Measurements from ENCODE around the gene CADM4.
"Not testable (repeated sequence)": the region's sequence is repeated elsewhere in the genome, so short reads cannot be mapped to it uniquely, and the experiment has no call there.

CADM4 gene

DNA sequence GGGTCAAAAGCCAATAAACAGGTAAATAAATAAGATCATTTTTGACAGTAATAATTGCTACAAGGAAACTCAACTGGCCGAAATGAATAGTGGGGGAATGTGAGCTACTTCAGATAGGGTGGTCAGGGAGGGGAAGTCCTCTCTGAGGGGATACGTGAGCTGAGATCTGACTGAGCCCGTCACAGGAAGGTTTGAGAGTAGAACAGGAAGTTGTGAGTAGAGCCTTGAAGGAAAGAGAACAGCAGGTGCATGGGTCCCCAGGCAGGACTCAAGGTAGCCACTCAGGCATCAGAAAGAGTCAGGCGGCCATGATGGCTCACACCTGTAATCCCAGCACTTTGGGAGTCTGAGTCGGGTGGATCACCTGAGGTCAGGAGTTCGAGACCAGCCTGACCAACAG is 50.0 kb downstream of the CADM4 start:
- H3K4me3 ChIP-seq (ENCODE audit: low read depth, low read length) = no peak overlapping the region

DNA sequence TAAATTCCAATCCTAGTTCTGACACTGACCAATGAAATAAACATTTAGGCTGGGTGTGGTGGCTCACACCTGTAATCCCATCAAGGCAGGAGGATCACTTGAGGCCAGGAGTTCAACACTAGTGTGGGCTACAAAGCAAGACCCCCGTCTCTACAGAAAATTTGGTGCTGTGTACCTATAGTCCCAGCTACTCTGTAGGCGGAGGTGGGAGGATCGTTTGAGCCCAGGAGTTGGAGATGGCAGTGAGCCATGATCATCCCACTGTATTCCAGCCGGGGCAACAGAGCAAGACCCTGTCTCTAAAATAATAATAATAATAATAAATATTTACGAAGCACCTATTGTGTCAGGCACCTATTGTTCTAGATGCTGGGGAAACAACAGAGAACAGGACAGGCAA is 50.4 kb downstream of the CADM4 start:
- H3K4me3 ChIP-seq (ENCODE audit: low read depth, low read length) = no peak overlapping the region
- TF ChIP-seq, protein P1, sequence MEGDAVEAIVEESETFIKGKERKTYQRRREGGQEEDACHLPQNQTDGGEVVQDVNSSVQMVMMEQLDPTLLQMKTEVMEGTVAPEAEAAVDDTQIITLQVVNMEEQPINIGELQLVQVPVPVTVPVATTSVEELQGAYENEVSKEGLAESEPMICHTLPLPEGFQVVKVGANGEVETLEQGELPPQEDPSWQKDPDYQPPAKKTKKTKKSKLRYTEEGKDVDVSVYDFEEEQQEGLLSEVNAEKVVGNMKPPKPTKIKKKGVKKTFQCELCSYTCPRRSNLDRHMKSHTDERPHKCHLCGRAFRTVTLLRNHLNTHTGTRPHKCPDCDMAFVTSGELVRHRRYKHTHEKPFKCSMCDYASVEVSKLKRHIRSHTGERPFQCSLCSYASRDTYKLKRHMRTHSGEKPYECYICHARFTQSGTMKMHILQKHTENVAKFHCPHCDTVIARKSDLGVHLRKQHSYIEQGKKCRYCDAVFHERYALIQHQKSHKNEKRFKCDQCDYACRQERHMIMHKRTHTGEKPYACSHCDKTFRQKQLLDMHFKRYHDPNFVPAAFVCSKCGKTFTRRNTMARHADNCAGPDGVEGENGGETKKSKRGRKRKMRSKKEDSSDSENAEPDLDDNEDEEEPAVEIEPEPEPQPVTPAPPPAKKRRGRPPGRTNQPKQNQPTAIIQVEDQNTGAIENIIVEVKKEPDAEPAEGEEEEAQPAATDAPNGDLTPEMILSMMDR (IDR thresholded peaks at IDR 0.05; ENCODE audit: borderline replicate concordance, insufficient read depth, low read depth, low read length) = no peak

More for the DNA sequence above, 50.0 kb downstream of the CADM4 start:
- TF ChIP-seq, protein P1 (IDR thresholded peaks at IDR 0.05; ENCODE audit: borderline replicate concordance, insufficient read depth, low read depth, low read length) = no peak

DNA sequence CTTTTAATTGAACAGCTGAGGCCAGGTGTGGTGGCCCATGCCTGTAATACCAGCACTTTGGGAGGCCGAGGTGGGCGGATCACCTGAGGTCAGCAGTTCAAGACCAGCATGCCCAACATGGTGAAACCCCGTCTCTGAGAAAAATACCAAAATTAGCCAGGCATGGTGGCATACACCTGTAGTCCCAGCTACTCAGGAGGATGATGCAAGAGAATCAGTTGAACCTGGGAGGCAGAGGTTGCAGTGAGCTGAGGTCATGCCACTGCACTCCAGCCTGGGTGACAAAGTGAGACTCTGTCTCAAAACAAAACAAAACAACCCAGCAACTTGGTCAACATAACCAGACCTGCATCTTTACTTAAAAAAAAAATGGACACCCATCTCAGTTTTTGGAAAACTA is 52.6 kb downstream of the CADM4 start:
- H3K4me3 ChIP-seq (ENCODE audit: low read depth, low read length) = not testable (repeated sequence)

DNA sequence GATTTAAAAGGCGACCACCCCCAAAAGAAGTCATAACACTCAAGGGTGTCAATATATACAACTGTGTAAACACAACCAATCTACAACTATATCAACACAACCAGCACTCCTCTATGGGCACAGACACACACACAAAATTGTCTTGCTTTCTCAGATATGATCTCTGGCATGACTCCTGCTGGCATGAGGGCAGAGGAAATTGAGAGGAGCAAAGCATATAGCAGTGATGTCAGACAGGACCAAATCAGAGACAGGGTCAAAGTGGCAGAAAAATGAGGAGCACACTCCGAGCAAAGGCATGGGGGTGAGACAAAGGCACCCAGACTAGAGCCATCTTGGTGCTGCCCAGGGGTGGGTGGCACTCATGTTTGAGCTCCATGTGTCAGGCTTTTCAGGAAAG is 53.3 kb downstream of the CADM4 start:
- H3K4me3 ChIP-seq (ENCODE audit: low read depth, low read length) = no peak overlapping the region
- TF ChIP-seq, protein P1 (IDR thresholded peaks at IDR 0.05; ENCODE audit: borderline replicate concordance, insufficient read depth, low read depth, low read length) = no peak

DNA sequence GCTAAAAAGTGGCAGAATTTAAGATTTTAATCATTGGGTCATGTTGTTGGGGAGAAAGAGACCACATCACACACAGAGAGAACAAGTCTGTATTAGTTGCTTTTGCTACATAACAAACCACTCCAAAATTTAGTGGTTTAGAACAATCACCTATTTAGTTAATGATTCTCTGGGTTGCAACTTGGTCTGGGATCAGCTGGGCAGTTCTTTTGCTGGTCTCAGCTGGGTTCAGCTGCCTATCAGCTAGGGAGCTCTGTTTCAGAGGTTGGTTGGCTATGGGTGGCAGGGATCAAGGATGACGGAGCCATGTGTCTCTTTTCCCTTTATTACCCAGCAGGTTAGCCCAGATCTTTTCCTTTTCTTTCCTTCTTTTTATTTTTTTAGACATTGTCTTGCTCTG is 55.2 kb downstream of the CADM4 start:
- TF ChIP-seq, protein P1 (IDR thresholded peaks at IDR 0.05; ENCODE audit: borderline replicate concordance, insufficient read depth, low read depth, low read length) = no peak

DNA sequence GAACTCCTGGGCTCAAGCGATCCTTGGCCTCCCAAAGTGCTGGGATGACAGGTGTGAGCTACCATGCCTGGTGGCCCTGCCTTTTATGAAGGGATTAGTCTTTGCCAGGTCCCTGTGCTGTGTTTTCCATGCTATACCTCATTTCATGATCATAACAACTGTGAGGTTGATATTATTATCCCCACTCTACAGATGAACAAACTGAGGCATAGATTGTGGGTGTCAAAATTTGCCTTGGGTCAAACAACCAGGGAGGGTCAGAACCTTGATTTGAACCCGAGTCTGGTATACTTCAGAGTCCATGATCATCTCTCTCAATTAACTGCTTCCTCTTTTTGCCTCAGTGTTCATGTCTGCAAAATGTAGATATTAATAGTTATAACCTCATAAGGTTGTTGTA is 57.2 kb downstream of the CADM4 start:
- TF ChIP-seq, protein P1 (IDR thresholded peaks at IDR 0.05; ENCODE audit: borderline replicate concordance, insufficient read depth, low read depth, low read length) = no peak
- no peak overlapping the region for H3K4me3 ChIP-seq (ENCODE audit: low read depth, low read length)

More for the DNA sequence above, 55.2 kb downstream of the CADM4 start:
- H3K4me3 ChIP-seq (ENCODE audit: low read depth, low read length) = no peak overlapping the region

DNA sequence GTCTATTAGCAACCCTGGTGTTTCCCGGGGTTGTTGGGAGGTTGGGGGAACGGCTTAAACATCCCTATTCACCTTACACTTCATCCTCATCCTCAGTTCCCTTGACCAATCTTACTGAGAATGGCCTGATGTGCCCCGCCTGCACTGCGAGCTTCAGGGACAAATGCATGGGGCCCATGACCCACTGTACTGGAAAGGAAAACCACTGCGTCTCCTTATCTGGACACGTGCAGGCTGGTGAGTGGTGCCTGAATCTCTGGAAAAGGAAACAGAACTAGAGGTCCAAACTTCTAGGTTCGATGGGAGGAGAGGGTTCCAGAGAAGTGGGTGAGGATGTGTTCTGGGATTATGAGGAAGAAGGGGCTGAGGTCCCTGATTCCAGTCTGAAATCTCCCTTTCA is 58.2 kb downstream of the CADM4 start:
- TF ChIP-seq, protein P1 (IDR thresholded peaks at IDR 0.05; ENCODE audit: borderline replicate concordance, insufficient read depth, low read depth, low read length) = no peak
- no peak overlapping the region for H3K4me3 ChIP-seq (ENCODE audit: low read depth, low read length)

DNA sequence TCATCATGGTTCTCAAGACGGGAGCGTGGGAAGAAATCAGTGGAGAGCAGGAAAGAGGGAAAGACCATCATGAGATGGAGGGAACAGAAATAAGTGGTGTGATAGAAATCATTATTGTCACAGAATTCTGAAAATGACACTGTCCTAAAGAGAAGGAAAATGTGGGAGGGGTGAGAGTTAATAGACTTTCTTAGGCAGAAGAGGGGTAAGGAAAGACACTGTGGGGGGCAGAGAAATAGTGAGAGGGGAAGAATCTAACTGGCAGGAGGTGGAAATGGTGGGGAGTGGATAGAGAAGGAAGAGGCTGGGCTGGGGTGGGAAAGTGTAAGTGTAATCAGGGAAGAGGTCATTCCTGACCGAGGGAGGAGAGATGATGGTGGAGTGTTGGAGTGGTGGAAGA is 60.9 kb downstream of the CADM4 start:
- TF ChIP-seq, protein P1 (IDR thresholded peaks at IDR 0.05; ENCODE audit: borderline replicate concordance, insufficient read depth, low read depth, low read length) = no peak

More for the DNA sequence above, 60.9 kb downstream of the CADM4 start:
- H3K4me3 ChIP-seq (ENCODE audit: low read depth, low read length) = no peak overlapping the region
